ENCODE results near the gene RCAN1. TPM values are rescaled to one million over a fixed set of nuclear protein-coding genes. Genes with fewer than 3 reads are reported as not detected.

Gene RCAN1
- total RNA-seq (2021) = 5.4 and 8.2 TPM in 2 replicates
- percentile 47 among the genes with signal in this experiment for Bru-seq, nascent RNA
- BruChase-seq, experiment 1, labeled RNA remaining after a 2-hour chase = percentile 44 among the genes with signal in this experiment
- BruChase-seq, experiment 2, labeled RNA remaining after a 6-hour chase = percentile 44 among the genes with signal in this experiment
- long read RNA-seq, transcript RCAN1-201 (4 exons, 2,490 nt) = major isoform, 28 of 30 reads
- long read RNA-seq, partial matches to known transcripts = 0 of 30 reads
- long read RNA-seq, other reads (novel, unspliced or antisense) = 0 of 30 reads

DNA sequence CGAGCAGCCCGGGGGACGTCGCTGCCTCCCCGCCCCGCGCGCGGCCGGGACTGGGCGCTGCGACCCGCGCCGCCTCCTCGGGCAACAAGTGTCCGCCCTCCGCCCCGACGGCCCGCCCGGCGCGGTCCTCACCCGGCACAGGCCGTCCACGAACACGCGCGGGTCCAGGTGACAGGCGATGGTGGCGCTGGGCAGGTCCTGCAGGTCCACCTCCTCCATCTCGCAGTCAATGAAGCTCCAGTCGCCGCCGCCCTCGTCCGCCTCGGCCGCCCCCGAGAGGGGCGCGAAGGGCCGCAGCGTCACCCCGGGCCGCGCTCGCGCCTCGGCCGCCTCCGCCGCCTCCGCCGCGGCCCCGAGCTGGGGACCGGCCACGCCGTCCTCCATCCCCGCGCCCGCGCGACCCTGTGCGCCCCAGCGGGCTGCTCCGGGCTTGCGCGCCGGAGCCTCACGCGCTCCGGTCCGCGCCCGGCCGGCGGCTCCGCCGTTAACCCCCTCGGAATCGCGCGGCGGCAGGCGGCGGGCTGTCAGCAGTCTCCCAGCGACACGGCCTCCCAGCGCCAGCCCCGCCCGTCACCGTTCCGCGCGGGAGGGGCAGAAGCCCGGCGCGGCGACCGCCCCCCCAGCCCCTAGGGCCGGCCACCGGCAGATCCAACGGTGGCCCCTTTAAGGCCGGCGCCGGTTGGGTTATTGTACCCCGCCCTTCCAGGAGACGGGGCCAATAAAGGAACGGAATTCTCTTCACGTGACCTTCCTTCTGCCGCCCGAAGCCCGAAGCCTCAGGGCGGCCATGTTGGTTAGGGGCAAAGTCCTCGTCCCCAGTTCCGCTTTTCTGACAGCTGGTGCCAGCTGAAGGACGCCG lies at the start of gene RCAN1:
Gene RCAN1 (minus strand): TSS at position 486 of the 859 bp plus-strand sequence. CDS start 102 bp downstream, at position 384.
- peak; percentile 96 for DNase-seq (ENCODE audit: low spot score)
- Histone ChIP-seq H3K36me3 (ENCODE audit: insufficient read depth, low read length, poor library complexity, severe bottlenecking) (no peaks in the 10 kb centered on the region), H3K4me1 (ENCODE audit: insufficient read depth, low read length, poor library complexity, severe bottlenecking) (no peaks in the 10 kb centered on the region), H3K9me3 (ENCODE audit: low read depth, low read length, poor library complexity, severe bottlenecking) (no peaks in the 10 kb centered on the region), H3K4me3 (ENCODE audit: low read depth, low read length, poor library complexity, severe bottlenecking) (peak within 1 kb of the TSS; percentile 51), H3K27me3 (replicated peaks; ENCODE audit: insufficient read depth, low read depth, low read length, poor library complexity) (peaks cover 19% of the 10 kb centered on the region), H3K27ac (ENCODE audit: low read depth, low read length, poor library complexity, severe bottlenecking) (no peak within 1 kb of the TSS)
- no TSS peak for BruUV-seq (replicated peaks)
- intact Hi-C loops (cut with micrococcal nuclease; ENCODE audit: unreplicated experiment) = no loop called here
- no peak for TF ChIP-seq EZH2 (IDR thresholded peaks at IDR 0.05; ENCODE audit: borderline replicate concordance, low read depth, low read length, poor library complexity, severe bottlenecking)
- TF ChIP-seq, protein P1, sequence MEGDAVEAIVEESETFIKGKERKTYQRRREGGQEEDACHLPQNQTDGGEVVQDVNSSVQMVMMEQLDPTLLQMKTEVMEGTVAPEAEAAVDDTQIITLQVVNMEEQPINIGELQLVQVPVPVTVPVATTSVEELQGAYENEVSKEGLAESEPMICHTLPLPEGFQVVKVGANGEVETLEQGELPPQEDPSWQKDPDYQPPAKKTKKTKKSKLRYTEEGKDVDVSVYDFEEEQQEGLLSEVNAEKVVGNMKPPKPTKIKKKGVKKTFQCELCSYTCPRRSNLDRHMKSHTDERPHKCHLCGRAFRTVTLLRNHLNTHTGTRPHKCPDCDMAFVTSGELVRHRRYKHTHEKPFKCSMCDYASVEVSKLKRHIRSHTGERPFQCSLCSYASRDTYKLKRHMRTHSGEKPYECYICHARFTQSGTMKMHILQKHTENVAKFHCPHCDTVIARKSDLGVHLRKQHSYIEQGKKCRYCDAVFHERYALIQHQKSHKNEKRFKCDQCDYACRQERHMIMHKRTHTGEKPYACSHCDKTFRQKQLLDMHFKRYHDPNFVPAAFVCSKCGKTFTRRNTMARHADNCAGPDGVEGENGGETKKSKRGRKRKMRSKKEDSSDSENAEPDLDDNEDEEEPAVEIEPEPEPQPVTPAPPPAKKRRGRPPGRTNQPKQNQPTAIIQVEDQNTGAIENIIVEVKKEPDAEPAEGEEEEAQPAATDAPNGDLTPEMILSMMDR (conservative IDR thresholded peaks at IDR 0.05; ENCODE audit: low read depth, low read length) = no peak
- CTCF ChIA-PET = interaction anchor here (0.5 to 1.3 kb wide), 2 partner anchors 10 to 16 kb away, joined by 4 to 5 read pairs; no protein-coding TSS in a partner anchor
- POLR2A ChIA-PET (ENCODE audit: low non-redundant PET) = no interaction called here

DNA sequence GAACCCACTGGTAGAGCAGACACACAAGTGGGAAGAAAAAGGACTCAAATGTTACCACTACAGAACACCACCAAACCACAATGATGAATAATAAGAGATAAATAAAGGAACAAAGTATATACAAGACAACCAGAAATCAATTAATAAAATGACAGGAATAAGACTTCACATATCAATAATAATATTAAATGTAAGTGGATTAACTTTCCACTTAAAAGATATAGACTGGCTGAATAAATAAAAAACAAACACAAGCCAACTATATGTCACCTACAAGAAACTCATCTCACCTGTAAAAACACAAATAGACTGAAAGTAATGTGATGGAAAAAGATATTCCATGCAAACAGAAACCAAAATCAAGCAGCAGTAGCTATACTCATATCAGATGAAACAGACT lies 46.9 kb upstream of the RCAN1 start:
- H3K4me3 ChIP-seq (ENCODE audit: low read depth, low read length, poor library complexity, severe bottlenecking) = no peak overlapping the region
- H3K4me1 ChIP-seq (ENCODE audit: insufficient read depth, low read length, poor library complexity, severe bottlenecking) = no peaks in the 10 kb centered on the region
- ChIA-PET CTCF (no interaction called here), POLR2A (ENCODE audit: low non-redundant PET) (no interaction called here)
- no TSS peak for BruUV-seq (replicated peaks)
- H3K27me3 ChIP-seq (replicated peaks; ENCODE audit: insufficient read depth, low read depth, low read length, poor library complexity) = peaks cover 44% of the 10 kb centered on the region
- intact Hi-C loops (cut with micrococcal nuclease; ENCODE audit: unreplicated experiment) = no loop called here
- TF ChIP-seq, protein P1 (conservative IDR thresholded peaks at IDR 0.05; ENCODE audit: low read depth, low read length) = no peak
- no peak for TF ChIP-seq EZH2 (IDR thresholded peaks at IDR 0.05; ENCODE audit: borderline replicate concordance, low read depth, low read length, poor library complexity, severe bottlenecking)
- DNase-seq (ENCODE audit: low spot score) = no peak
- no peaks in the 10 kb centered on the region for H3K36me3 ChIP-seq (ENCODE audit: insufficient read depth, low read length, poor library complexity, severe bottlenecking)
- no peak overlapping the region for H3K27ac ChIP-seq (ENCODE audit: low read depth, low read length, poor library complexity, severe bottlenecking)
- peaks cover 5% of the 10 kb centered on the region for H3K9me3 ChIP-seq (ENCODE audit: low read depth, low read length, poor library complexity, severe bottlenecking)

DNA sequence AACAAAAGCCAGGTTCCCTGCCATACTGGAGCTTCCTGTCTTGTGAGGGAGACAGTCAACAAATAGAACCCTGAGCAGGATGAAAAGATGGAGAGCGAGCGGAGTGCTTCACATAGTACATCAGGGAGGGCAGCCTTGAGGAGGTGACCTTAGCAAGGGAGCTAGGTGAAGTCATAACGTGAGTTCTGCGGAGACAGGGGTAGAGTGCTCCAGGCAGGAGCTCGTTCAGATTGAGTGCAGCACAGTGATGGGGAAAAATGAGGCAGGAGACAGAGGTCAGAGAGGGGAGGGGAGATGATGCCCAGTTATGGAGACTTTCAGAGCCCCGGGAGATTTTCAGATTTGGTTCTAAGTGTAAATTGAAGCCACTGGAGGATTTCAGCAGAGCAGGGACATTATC lies 38.6 kb upstream of the RCAN1 start:
- no peak overlapping the region for H3K27ac ChIP-seq (ENCODE audit: low read depth, low read length, poor library complexity, severe bottlenecking)
- H3K36me3 ChIP-seq (ENCODE audit: insufficient read depth, low read length, poor library complexity, severe bottlenecking) = no peaks in the 10 kb centered on the region
- no peaks in the 10 kb centered on the region for H3K4me1 ChIP-seq (ENCODE audit: insufficient read depth, low read length, poor library complexity, severe bottlenecking)
- POLR2A ChIA-PET (ENCODE audit: low non-redundant PET) = no interaction called here
- H3K9me3 ChIP-seq (ENCODE audit: low read depth, low read length, poor library complexity, severe bottlenecking) = peaks cover 6% of the 10 kb centered on the region
- CTCF ChIA-PET = no interaction called here
- H3K4me3 ChIP-seq (ENCODE audit: low read depth, low read length, poor library complexity, severe bottlenecking) = no peak overlapping the region
- TF ChIP-seq EZH2 (IDR thresholded peaks at IDR 0.05; ENCODE audit: borderline replicate concordance, low read depth, low read length, poor library complexity, severe bottlenecking) = no peak
- TF ChIP-seq, protein P1 (conservative IDR thresholded peaks at IDR 0.05; ENCODE audit: low read depth, low read length) = no peak
- DNase-seq (ENCODE audit: low spot score) = no peak
- intact Hi-C loops (cut with micrococcal nuclease; ENCODE audit: unreplicated experiment) = no loop called here
- peaks cover 28% of the 10 kb centered on the region for H3K27me3 ChIP-seq (replicated peaks; ENCODE audit: insufficient read depth, low read depth, low read length, poor library complexity)
- BruUV-seq (replicated peaks) = no TSS peak
